Stimulated activated naive CD8-positive, alpha-beta T cell treated with anti-CD3 and anti-CD28 coated beads, Interleukin-15, Interleukin-2, amounts not matched to agents 100 ng/mL and 50 ng/mL, for 24 hours (primary cell): ENCODE measurements around the gene RTN3.
"Not testable (repeated sequence)": the region's sequence is repeated elsewhere in the genome, so short reads cannot be mapped to it uniquely, and the experiment has no call there.

Experiments used
- H3K27ac Mint-ChIP-seq: one replicate; pipeline ENCODE4 v1.8.0; 2021; ENCODE audit warnings: mild to moderate bottlenecking, mixed read lengths
- H3K27me3 Mint-ChIP-seq: one replicate; pipeline ENCODE4 v1.8.0; 2021; ENCODE audit warnings: mixed read lengths
- H3K36me3 Mint-ChIP-seq: one replicate; pipeline ENCODE4 v1.8.0; 2021; ENCODE audit warnings: low read depth, mixed read lengths
- H3K4me1 Mint-ChIP-seq: one replicate; pipeline ENCODE4 v1.8.0; 2021; ENCODE audit warnings: low read depth, mixed read lengths
- H3K4me3 Mint-ChIP-seq: one replicate; pipeline ENCODE4 v1.8.0; 2021; ENCODE audit warnings: mild to moderate bottlenecking, mixed read lengths
- H3K9me3 Mint-ChIP-seq: one replicate; pipeline ENCODE4 v1.8.0; 2021; ENCODE audit warnings: mixed read lengths

RTN3 gene

DNA sequence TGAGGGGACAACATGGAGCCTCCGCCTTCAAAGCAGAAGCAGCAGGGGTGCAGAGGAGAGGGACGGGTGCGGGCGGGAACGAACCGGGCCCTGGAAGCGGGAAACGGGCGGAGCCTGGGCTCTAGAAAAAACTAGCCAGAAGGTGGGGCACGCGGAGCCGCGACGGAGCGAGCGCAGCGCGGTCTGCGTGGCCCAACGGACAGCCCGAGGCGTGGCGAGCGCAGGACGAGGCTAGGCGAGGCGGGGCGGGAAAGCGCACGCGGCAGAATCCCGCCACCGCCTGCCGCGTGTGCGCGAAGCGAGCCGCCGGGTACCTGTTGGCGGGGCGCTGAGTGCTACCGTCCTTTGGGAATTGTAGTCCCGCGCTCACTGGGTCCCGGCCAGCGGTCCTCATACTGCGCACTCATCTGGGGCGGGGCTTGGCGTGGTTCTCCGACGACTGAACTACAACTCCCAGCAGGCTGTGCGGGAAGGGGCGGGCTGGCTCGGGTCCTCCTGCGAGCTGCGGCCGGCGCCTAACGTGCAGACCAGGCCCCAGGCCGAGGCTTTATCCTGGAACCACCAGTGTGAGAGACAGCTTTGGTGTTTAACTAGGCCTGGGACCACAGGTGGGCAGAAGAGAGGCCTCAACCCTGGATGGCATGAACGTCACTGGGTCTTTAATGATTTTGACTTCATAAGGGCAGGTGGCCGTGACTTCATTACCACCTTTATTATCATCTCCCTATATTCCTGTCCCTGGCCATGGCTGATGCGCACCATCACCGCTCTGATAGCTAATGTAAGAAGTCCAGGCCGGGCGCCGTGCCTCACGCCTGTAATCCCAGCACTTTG is 9.8 kb upstream of the RTN3 start, which contains the start of gene ATL3:
TSS of gene ATL3 (minus strand) at position 55 of the 834 bp plus-strand sequence. CDS start at position 14, 41 bp downstream.
- peaks cover 4% of the 10 kb centered on the region for H3K36me3 Mint-ChIP-seq
- H3K27ac Mint-ChIP-seq = peak within 1 kb of the TSS; percentile 84
- H3K4me1 Mint-ChIP-seq = peaks cover 44% of the 10 kb centered on the region
- peak within 1 kb of the TSS; percentile 81 for H3K4me3 Mint-ChIP-seq
- no peaks in the 10 kb centered on the region for H3K27me3 Mint-ChIP-seq
- no peaks in the 10 kb centered on the region for H3K9me3 Mint-ChIP-seq

DNA sequence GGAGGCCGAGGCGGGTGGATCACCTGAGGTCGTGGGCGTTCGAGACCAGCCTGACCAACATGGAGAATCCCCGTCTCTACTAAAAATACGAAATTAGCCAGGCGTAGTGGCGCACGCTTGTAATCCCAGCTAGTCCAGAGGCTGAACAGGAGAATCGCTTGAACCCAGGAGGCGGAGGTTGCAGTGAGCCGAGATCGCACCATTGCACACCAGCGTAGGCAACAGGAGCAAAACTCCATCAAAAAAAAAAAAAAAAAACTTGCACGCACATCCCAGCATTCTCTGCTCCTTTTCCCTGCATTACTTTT is 9.2 kb upstream of the RTN3 start:
- H3K27ac Mint-ChIP-seq = no peak overlapping the region
- no peaks in the 10 kb centered on the region for H3K9me3 Mint-ChIP-seq
- H3K27me3 Mint-ChIP-seq = no peaks in the 10 kb centered on the region
- peaks cover 4% of the 10 kb centered on the region for H3K36me3 Mint-ChIP-seq
- peaks cover 39% of the 10 kb centered on the region for H3K4me1 Mint-ChIP-seq
- H3K4me3 Mint-ChIP-seq = peak overlapping the region; percentile 66

DNA sequence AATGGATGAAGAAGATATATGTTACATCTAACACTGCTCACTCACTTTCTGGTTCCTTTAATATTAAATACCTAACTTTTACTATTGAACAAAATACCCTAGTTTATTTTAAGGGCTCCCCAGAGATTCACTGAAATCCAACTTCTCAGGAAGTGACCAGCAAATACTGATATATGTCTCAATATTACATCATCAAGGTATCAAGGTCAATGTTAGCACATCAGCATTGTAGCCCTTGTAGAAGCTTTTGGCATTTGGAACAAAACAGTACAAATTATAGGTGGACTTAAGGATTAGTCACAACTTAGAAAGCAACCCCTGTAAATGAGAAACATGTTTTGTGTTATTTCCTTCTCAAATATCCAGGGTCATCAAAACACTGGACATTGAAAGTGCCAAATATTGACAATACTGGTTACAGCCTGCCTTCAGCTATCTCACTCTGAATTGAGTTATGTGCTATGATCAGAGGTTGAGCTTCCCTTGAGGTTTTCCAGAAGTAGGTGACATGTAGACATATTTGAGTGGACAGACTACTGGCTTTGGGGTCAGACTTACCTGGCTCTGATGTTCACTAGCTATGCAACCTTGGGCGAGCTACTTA is 8.3 kb upstream of the RTN3 start:
- H3K4me3 Mint-ChIP-seq = no peak overlapping the region
- H3K27me3 Mint-ChIP-seq = no peaks in the 10 kb centered on the region
- peak overlapping the region; percentile 68 for H3K27ac Mint-ChIP-seq
- no peaks in the 10 kb centered on the region for H3K9me3 Mint-ChIP-seq
- H3K4me1 Mint-ChIP-seq = peaks cover 30% of the 10 kb centered on the region
- H3K36me3 Mint-ChIP-seq = peaks cover 4% of the 10 kb centered on the region

DNA sequence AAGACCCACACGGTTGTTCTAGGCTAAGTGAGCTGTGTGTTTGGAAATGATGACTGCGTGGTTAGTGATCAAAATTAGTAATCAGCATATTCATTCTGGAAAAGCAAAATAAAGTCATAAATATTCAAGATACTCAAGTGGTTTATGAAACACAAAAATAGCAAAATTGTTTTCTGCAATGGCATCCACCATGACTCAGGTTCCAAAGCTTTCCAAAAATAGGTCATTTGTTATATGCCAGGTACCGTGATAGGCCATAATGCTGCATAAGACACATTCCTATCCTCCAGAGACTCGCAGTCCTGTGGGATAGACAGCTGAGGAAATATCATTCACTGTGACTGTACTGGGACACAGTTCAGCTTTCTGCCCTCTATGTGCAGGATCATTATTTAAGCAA is 7.7 kb upstream of the RTN3 start:
- Mint-ChIP-seq H3K9me3 (no peaks in the 10 kb centered on the region), H3K27ac (no peak overlapping the region), H3K27me3 (no peaks in the 10 kb centered on the region), H3K4me1 (peaks cover 25% of the 10 kb centered on the region), H3K4me3 (no peak overlapping the region), H3K36me3 (peaks cover 4% of the 10 kb centered on the region)

DNA sequence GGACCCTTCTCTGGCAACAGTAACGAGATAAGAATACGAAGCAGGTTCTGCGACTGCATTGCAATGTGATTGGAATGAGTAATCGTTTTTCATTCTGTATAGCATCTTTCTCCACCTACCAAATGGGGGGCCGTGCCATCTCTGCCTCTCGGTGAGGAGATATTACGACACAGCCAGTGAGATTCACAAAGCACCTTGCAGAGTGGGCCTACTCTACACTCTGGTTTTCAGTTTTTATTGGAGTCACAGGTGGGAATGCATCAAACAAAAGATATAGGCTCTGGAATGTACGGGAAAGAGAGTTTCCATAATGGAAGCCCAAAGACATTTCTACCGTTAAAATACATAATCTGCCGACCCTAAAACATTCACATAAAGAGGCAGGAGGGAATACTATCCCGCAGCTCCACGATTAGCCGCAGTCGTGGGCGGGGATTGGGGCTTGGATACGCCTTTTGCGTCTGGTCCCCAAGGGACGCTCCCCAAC is 423 bp upstream of the RTN3 start:
- no peaks in the 10 kb centered on the region for H3K36me3 Mint-ChIP-seq
- peak overlapping the region; percentile 78 for H3K27ac Mint-ChIP-seq
- no peaks in the 10 kb centered on the region for H3K27me3 Mint-ChIP-seq
- no peaks in the 10 kb centered on the region for H3K9me3 Mint-ChIP-seq
- peaks cover 31% of the 10 kb centered on the region for H3K4me1 Mint-ChIP-seq
- H3K4me3 Mint-ChIP-seq = peak overlapping the region; percentile 89

DNA sequence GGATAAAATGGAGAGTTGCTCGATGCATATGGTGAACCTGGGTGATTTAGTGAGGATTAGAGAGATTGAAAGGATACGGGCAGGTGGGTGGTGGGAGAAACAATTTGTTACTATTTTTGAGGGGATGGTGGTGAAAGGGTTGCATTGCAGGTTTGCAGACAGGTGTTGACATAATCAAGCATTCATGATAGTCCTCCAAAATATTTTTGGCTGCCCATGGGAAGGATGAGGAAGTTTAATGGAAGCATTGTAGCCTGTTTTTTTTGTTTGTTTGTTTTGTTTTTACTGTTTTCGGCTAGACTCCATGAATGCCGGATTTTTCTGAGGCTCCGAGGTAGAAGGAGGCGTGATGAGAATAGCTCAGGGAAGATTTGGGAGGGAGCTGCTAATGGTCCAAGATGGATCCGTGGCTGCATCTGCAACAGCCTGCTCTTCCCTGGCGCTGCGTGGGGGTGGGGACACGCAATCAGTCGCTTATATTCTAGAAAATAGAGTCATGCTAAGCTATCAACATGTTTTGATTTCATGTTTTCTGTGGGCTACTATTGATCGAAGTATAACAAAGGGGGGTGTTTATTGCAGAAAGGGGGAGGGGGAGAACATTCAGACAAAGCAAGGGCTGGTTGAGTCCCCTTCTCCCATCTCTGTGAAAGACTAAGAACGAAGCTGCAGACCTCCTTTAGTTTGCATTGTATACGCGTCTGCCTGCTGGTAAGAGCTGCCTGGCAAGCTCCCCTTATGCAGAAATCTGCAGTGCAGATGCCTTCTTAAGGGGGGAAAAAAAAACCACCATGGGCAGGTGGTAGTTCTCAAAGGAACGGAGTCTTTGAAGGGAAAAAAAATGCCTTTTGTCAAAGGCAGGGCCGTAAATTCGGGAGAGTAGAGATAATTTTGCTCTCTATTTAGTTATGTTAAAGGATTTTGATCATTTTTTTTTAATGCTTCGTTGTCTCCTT is 1.0 kb downstream of the RTN3 start:
- Mint-ChIP-seq H3K27ac (peak overlapping the region; percentile 78), H3K36me3 (no peaks in the 10 kb centered on the region), H3K4me1 (peaks cover 40% of the 10 kb centered on the region), H3K9me3 (no peaks in the 10 kb centered on the region), H3K4me3 (peak overlapping the region; percentile 89), H3K27me3 (no peaks in the 10 kb centered on the region)

DNA sequence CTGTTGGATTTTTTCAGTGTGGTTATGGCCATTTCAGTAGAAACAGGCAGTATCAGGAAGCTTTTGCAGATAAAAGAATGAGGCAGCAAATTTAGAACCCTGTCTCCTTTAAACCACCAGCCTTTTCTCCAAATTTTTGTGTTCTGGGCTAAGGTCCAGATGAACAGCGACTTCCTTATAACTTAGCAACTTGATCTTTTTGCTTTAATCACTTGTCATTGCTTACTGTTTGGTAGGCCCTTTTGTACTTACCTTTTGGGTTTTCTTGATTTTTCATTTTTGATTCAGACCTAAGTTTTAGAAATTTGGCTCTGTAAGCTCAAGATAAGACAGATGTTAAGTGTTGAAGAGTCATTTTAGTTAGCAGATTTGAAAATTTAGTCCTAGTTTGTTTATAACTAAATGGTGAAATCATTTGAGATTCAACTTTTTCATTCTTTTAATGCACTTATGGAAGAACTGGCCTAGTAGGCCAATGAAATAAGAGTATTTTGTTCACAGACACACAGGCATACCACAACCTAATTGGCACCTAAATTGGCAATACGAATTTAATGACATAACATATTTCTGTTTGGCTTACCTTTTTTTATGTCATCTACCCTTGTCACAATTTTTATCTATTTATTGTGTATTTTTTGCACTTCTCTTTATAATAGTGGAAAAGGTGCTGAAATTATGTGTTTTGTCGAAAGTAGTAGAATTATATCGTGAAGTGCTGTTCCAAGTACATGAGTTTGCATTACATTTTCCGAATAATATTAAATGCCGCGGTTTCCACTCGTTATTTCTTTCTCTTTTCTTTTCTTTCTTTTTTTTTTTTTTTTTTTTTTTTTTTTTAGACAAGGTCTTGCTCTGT is 2.1 kb downstream of the RTN3 start:
- no peaks in the 10 kb centered on the region for H3K27me3 Mint-ChIP-seq
- H3K4me1 Mint-ChIP-seq = peaks cover 48% of the 10 kb centered on the region
- H3K9me3 Mint-ChIP-seq = no peaks in the 10 kb centered on the region
- H3K27ac Mint-ChIP-seq = peak overlapping the region; percentile 30
- H3K36me3 Mint-ChIP-seq = no peaks in the 10 kb centered on the region
- H3K4me3 Mint-ChIP-seq = peak overlapping the region; percentile 89

DNA sequence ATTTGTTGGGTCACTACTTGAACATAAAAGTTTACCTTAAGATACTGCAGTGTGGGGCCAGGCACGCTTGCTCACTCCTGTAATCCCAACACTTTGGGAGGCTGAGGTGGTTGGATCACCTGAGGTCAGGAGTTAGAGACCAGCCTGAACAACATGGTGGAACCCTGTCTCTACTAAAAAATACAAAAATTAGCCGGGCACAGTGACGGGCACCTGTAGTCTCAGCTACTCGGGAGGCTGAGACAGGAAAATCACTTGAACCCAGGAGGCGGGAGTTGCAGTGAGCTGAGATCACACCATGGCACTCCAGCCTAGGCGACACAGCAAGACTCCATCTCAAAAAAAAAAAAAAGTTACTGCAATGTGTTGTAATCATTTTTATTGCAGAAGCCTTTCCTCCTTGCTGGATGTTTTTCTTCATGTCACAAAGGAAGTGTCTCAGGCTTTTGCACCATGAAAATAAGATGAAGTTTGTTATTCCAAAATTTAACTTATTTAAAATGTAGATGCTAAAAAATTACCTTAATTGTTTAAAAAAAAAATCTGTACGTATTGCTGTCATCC is 3.9 kb downstream of the RTN3 start:
- not testable (repeated sequence) for H3K4me3 Mint-ChIP-seq, H3K27me3 Mint-ChIP-seq, H3K36me3 Mint-ChIP-seq, H3K9me3 Mint-ChIP-seq, H3K27ac Mint-ChIP-seq
- H3K4me1 Mint-ChIP-seq = peaks cover 61% of the 10 kb centered on the region

DNA sequence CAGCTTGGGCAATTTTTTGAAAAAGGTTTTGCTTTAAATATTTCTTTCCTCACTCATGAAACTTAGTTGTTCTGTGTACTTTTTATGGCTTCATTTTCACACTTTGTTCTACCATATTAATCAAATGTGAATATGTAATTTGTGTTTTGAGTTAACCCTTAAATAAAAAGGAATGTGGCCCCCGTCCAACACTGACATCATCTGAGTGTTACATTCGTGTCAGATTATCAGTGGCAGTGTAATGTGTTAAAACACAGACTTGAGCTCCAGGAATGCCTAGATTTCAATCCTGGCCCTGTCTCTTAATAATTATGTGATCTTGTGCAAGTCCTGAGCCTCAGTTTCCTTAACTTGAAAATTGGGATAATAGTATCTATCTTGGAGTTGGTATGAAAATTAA is 5.6 kb downstream of the RTN3 start:
- Mint-ChIP-seq H3K27me3 (no peaks in the 10 kb centered on the region), H3K4me3 (no peak overlapping the region), H3K9me3 (no peaks in the 10 kb centered on the region), H3K4me1 (peaks cover 49% of the 10 kb centered on the region), H3K36me3 (peaks cover 3% of the 10 kb centered on the region), H3K27ac (no peak overlapping the region)

DNA sequence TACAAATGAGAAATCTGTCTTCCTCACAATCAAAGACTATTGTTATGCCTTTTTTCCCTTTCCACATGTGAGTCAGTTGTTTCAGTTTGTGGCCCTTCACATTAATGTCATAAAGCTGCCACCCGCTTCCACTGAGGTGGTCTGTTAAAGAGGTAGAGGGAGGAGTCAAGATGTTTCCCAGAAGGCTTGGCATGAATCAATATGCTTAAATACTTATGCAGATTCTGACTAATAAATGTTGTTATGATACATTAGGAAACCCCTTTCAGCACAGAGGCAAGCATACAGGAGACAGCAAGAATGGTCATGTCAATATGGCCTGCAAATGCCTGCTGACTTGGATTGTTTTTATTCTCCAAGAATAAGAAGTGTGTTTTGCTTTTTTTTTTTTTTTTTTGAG is 6.5 kb downstream of the RTN3 start:
- Mint-ChIP-seq H3K27ac (no peak overlapping the region), H3K27me3 (no peaks in the 10 kb centered on the region), H3K4me3 (no peak overlapping the region), H3K9me3 (no peaks in the 10 kb centered on the region), H3K4me1 (peaks cover 40% of the 10 kb centered on the region), H3K36me3 (peaks cover 3% of the 10 kb centered on the region)

DNA sequence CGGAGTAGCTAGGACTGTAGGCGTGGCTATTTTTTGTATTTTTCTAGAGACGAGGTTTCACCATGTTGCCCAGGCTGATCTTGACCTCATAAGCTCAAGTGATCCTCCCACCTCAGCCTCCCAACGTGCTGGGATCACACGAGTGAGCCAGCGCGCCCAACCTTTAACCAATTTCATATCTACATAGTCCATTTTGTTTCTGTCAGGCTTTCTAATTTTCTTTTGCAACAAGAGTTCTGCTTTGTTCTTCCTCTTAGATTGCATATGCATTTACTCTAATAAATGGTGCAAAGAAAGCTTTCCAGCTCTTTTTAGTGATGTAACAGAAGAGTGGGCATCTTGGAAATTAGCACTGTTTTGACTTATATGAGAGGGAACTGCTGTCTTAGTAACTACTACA is 13.3 kb downstream of the RTN3 start:
- Mint-ChIP-seq H3K36me3 (peaks cover 4% of the 10 kb centered on the region), H3K4me3 (no peak overlapping the region), H3K27ac (no peak overlapping the region), H3K27me3 (no peaks in the 10 kb centered on the region), H3K9me3 (no peaks in the 10 kb centered on the region), H3K4me1 (peaks cover 8% of the 10 kb centered on the region)

DNA sequence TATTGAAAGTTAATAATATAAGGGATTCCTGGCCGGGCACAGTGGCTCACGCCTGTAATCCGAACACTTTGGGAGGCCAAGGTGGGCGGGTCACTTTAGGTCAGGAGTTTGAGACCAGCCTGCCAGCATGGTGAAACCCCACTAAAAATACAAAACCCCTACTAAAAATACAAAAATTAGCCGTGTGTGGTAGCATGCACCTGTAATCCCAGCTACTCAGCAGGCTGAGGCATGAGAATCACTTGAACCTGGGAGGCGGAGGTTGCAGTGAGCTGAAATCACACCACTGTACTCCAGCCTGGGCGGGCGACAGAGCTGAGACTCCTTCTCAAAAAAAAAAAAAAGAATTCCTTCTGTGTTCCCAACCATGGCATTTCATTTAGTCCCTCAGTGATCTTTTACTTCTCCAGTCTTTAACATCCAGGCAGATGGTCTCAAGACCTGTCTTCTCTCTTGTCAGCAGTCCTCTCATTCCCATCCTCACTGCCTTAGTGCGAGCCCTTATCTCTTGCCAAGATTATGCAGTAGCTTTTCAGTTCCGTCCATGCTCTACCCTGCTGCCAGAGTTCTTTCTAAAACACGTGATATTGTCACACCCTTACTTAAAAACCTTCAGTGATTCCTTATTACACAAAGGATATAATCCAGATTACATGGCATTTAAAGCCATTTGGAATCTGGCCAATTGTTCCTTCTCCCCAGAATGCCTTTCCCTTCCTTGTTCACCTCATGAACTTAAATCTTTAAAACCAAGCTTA is 17.9 kb downstream of the RTN3 start:
- Mint-ChIP-seq H3K27ac (no peak overlapping the region), H3K27me3 (no peaks in the 10 kb centered on the region), H3K4me1 (peaks cover 20% of the 10 kb centered on the region), H3K4me3 (no peak overlapping the region), H3K9me3 (no peaks in the 10 kb centered on the region), H3K36me3 (peaks cover 7% of the 10 kb centered on the region)

DNA sequence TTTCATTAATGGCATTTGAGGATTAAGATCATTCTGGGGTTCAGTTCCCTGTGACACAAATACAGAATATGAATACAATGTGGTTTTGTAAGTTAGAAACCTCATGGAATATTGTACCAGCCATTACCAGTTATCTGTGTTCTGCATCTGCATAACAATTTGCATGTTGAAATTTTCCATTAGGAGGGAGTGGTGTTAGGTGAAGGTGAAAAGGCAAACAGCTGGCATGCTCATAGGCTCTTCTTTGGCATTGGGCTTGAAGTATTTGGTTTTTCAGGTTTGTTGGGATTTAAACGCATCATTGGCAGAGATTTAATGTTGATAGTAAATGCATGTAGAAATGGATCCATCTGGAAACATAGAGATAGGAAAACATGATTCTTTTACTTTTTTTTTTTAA is 18.6 kb downstream of the RTN3 start:
- peaks cover 20% of the 10 kb centered on the region for H3K4me1 Mint-ChIP-seq
- no peak overlapping the region for H3K4me3 Mint-ChIP-seq
- no peak overlapping the region for H3K27ac Mint-ChIP-seq
- no peaks in the 10 kb centered on the region for H3K9me3 Mint-ChIP-seq
- H3K27me3 Mint-ChIP-seq = no peaks in the 10 kb centered on the region
- peaks cover 7% of the 10 kb centered on the region for H3K36me3 Mint-ChIP-seq
